ENCODE data around the gene EVPL. TPM values are rescaled to one million over a fixed set of nuclear protein-coding genes. Genes with fewer than 3 reads are reported as not detected.
A peak's percentile ranks its signal among the peaks of the same experiment; 100 is the strongest.

EVPL gene
- total and polyA plus RNA-seq, 2 of the 13 experiments (the other 11 are each of a cell fraction or from before 2014, with no cell fraction given) = 2.1 to 8.2 TPM

- no peak for TF ChIP-seq ZNF776 (CRISPR knock-in tag; IDR thresholded peaks at IDR 0.05)
- TF ChIP-seq NKX3-1 (CRISPR knock-in tag; IDR thresholded peaks at IDR 0.05) = no peak
- no peak for TF ChIP-seq TCF7L2 (IDR thresholded peaks at IDR 0.05; ENCODE audit: low read depth, low read length)
- no peak for TF ChIP-seq SYNCRIP (IDR thresholded peaks at IDR 0.05; ENCODE audit: insufficient read depth, low read depth, low read length)
- TF ChIP-seq SMARCC2 (IDR thresholded peaks at IDR 0.05) = no peak
- no peak for TF ChIP-seq FOXJ3 (CRISPR knock-in tag; IDR thresholded peaks at IDR 0.05; ENCODE audit: borderline replicate concordance)
- TF ChIP-seq ZFYVE20 (CRISPR knock-in tag; IDR thresholded peaks at IDR 0.05; ENCODE audit: borderline replicate concordance, low read depth) = no peak
- peak; percentile 45 for TF ChIP-seq ZFP91 (CRISPR knock-in tag; IDR thresholded peaks at IDR 0.05; ENCODE audit: borderline replicate concordance)
- TF ChIP-seq RFXAP (CRISPR knock-in tag; IDR thresholded peaks at IDR 0.05; ENCODE audit: borderline replicate concordance) = 0 out of 2 replicates have a peak, but pooled peaks have one; percentile 10
- no peak for TF ChIP-seq GPN1 (CRISPR knock-in tag; IDR thresholded peaks at IDR 0.05; ENCODE audit: borderline replicate concordance)
- TF ChIP-seq, protein P1, sequence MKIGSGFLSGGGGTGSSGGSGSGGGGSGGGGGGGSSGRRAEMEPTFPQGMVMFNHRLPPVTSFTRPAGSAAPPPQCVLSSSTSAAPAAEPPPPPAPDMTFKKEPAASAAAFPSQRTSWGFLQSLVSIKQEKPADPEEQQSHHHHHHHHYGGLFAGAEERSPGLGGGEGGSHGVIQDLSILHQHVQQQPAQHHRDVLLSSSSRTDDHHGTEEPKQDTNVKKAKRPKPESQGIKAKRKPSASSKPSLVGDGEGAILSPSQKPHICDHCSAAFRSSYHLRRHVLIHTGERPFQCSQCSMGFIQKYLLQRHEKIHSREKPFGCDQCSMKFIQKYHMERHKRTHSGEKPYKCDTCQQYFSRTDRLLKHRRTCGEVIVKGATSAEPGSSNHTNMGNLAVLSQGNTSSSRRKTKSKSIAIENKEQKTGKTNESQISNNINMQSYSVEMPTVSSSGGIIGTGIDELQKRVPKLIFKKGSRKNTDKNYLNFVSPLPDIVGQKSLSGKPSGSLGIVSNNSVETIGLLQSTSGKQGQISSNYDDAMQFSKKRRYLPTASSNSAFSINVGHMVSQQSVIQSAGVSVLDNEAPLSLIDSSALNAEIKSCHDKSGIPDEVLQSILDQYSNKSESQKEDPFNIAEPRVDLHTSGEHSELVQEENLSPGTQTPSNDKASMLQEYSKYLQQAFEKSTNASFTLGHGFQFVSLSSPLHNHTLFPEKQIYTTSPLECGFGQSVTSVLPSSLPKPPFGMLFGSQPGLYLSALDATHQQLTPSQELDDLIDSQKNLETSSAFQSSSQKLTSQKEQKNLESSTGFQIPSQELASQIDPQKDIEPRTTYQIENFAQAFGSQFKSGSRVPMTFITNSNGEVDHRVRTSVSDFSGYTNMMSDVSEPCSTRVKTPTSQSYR (CRISPR knock-in tag; IDR thresholded peaks at IDR 0.05; ENCODE audit: borderline replicate concordance) = no peak
- no peak for TF ChIP-seq THYN1 (CRISPR knock-in tag; IDR thresholded peaks at IDR 0.05; ENCODE audit: borderline replicate concordance, low read depth)
- TF ChIP-seq MBNL3 (CRISPR knock-in tag; conservative IDR thresholded peaks at IDR 0.05) = no peak
- no peak for TF ChIP-seq PITX1 (CRISPR knock-in tag; IDR thresholded peaks at IDR 0.05)
- TF ChIP-seq AGO2 (optimal IDR thresholded peaks at IDR 0.05; ENCODE audit: low read depth, low read length) = peak; percentile 47
- TF ChIP-seq PCBP1 (IDR thresholded peaks at IDR 0.05; ENCODE audit: borderline replicate concordance, low read depth, low read length) = no peak
- no peak; the same call in 1 of the 2 replicates for TF ChIP-seq MYC (CRISPR knock-in tag; IDR thresholded peaks at IDR 0.05; ENCODE audit: borderline replicate concordance)
- no peak for TF ChIP-seq RFX3 (CRISPR knock-in tag; IDR thresholded peaks at IDR 0.05)
- no peak for TF ChIP-seq MATR3 (CRISPR knock-in tag; IDR thresholded peaks at IDR 0.05)
- TF ChIP-seq, protein P2, sequence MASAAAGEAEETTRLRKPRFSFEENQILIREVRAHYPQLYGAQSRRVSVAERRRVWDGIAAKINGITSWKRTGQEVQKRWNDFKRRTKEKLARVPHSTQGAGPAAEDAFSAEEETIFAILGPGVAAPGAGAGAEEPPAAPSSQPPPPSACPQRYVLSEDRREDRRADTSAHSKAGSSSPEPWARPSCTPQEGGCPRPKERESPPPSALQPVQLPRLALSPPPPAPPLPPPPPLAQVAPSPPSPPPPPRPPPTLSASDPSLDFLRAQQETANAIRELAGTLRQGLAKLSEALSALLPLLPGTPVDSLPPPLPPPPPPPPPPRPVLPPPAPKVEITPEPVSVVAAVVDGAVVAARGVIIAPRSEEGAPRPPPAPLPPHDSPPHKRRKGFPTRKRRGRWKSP (CRISPR knock-in tag; IDR thresholded peaks at IDR 0.05) = no peak
- TF ChIP-seq, protein P3, sequence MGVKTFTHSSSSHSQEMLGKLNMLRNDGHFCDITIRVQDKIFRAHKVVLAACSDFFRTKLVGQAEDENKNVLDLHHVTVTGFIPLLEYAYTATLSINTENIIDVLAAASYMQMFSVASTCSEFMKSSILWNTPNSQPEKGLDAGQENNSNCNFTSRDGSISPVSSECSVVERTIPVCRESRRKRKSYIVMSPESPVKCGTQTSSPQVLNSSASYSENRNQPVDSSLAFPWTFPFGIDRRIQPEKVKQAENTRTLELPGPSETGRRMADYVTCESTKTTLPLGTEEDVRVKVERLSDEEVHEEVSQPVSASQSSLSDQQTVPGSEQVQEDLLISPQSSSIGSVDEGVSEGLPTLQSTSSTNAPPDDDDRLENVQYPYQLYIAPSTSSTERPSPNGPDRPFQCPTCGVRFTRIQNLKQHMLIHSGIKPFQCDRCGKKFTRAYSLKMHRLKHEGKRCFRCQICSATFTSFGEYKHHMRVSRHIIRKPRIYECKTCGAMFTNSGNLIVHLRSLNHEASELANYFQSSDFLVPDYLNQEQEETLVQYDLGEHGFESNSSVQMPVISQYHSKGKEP (CRISPR knock-in tag; IDR thresholded peaks at IDR 0.05) = no peak
These were observed 26.2 kb downstream of the EVPL start, which contains the start of gene CDK3 (continued) for GRCh38 chr17:76000755-76001521.

Data from HepG2 (cell line).